OCI-LY7 (cell line): Measurements from ENCODE around the gene PNPLA6. TPM values are rescaled to one million over a fixed set of nuclear protein-coding genes. Genes with fewer than 3 reads are reported as not detected.

Source experiments
- BruUV-seq: library from RNA; stranded (reverse); fragments of 400-500 nt; replicated peaks from 2 replicates; lab custom pipeline; 2021; lab: Mats Ljungman, UMichigan
- CTCF ChIA-PET: fragments of 300-600 bp; sonication (Branson Sonifier 250); formaldehyde crosslinking; loops from one replicate; lab custom pipeline; 2022; ENCODE audit warnings: antibody characterized with exemption; ENCODE audit not compliant: unreplicated experiment; lab: Charles Lee
- POLR2A ChIA-PET: fragments of 300-600 bp; sonication (Branson Sonifier 250); formaldehyde crosslinking; loops from one replicate; lab custom pipeline; 2022; ENCODE audit warnings: antibody characterized with exemption; lab: Charles Lee
- DNase-seq: peaks from one replicate; pipeline ENCODE4 v3.0.0-alpha.2; 2015; ENCODE audit warnings: low spot score
- H2AFZ ChIP-seq: fragments of 200-600 bp; sonication (generic), shearing (Covaris generic); 2 replicates; pipeline ENCODE4 v1.6.1; 2014; ENCODE audit warnings: mild to moderate bottlenecking, antibody characterized with exemption, low read length, moderate library complexity
- H3K27ac ChIP-seq: fragments of 200-600 bp; sonication (generic); 2 replicates; pipeline ENCODE4 v1.5.1; 2014; ENCODE audit warnings: mixed run types, low read depth, mild to moderate bottlenecking, moderate library complexity, low read length, inconsistent platforms; ENCODE audit not compliant: poor library complexity, severe bottlenecking
- H3K36me3 ChIP-seq: fragments of 200-600 bp; sonication (generic); 2 replicates; pipeline ENCODE4 v1.6.1; 2014; ENCODE audit warnings: mild to moderate bottlenecking, antibody characterized with exemption, low read length, moderate library complexity, mixed read lengths; ENCODE audit not compliant: insufficient read depth
- H3K4me1 ChIP-seq: fragments of 200-600 bp; sonication (generic); 2 replicates; pipeline ENCODE4 v1.5.1; 2014; ENCODE audit warnings: mild to moderate bottlenecking, low read length; ENCODE audit not compliant: insufficient read depth, poor library complexity, severe bottlenecking
- H3K4me2 ChIP-seq: fragments of 200-600 bp; sonication (generic); 2 replicates; pipeline ENCODE4 v1.6.1; 2014; ENCODE audit warnings: mild to moderate bottlenecking, low read length
- H3K4me3 ChIP-seq: fragments of 200-600 bp; sonication (generic); 2 replicates; pipeline ENCODE4 v1.5.1; 2014; ENCODE audit warnings: mild to moderate bottlenecking, low read depth, low read length; ENCODE audit not compliant: poor library complexity, severe bottlenecking
- H3K79me2 ChIP-seq: fragments of 200-600 bp; sonication (generic); 2 replicates; pipeline ENCODE4 v1.6.1; 2016; ENCODE audit warnings: low read depth, mild to moderate bottlenecking, low read length, moderate library complexity, mixed read lengths; ENCODE audit not compliant: insufficient read depth
- H3K9me2 ChIP-seq: fragments of 200-600 bp; sonication (generic); 2 replicates; pipeline ENCODE4 v1.6.1; 2016; ENCODE audit warnings: mild to moderate bottlenecking, low read length, mixed read lengths; ENCODE audit not compliant: insufficient read depth
- H3K9me3 ChIP-seq: fragments of 200-600 bp; sonication (generic); 2 replicates; pipeline ENCODE4 v1.6.1; 2014; ENCODE audit warnings: mild to moderate bottlenecking, mixed run types, low read length, mixed read lengths
- H4K20me1 ChIP-seq: fragments of 200-600 bp; sonication (generic); 2 replicates; pipeline ENCODE4 v1.6.1; 2014; ENCODE audit warnings: mild to moderate bottlenecking, antibody characterized with exemption, low read length, moderate library complexity, mixed read lengths; ENCODE audit not compliant: insufficient read depth
- CTCF ChIP-seq: fragments of 200-600 bp; sonication (generic); conservative IDR thresholded peaks from 2 replicates; pipeline ENCODE4 v1.5.1; 2014; ENCODE audit warnings: mild to moderate bottlenecking, antibody characterized with exemption, low read length, moderate library complexity, mixed read lengths
- EZH2phosphoT487 ChIP-seq: fragments of 200-600 bp; sonication (generic); IDR thresholded peaks from 2 replicates; pipeline ENCODE4 v1.6.1; 2018; ENCODE audit warnings: low read depth, borderline replicate concordance, mild to moderate bottlenecking, mixed run types, antibody characterized with exemption, low read length, moderate library complexity, mixed read lengths
- intact Hi-C: fragments of 100-400 bp; cut with micrococcal nuclease; formaldehyde crosslinking; loops from one replicate; pipeline ENCODE4 v1.10.0; 2022; ENCODE audit not compliant: unreplicated experiment
- total RNA-seq, 2 experiments: library from RNA; depleted of rRNA in 1 of 2; stranded (reverse); fragments of >200 nt in 1 of 2; shearing (Covaris generic) in 1 of 2; gene quantifications; 2 replicates each; pipeline ENCODE4 v1.2.3, GENCODE V29; 2014 to 2022

The PNPLA6 gene
- total RNA-seq, 2 experiments from 2014 or later: 50.6 to 92.4 TPM

GRCh38 chr19:7556696-7557315 is 21.3 kb downstream of the PNPLA6 start:
- Histone ChIP-seq H3K9me3 (no peaks in the 10 kb centered on the region), H3K4me2 (no peak overlapping the region), H3K36me3 (peaks cover 47% of the 10 kb centered on the region), H2AFZ (no peak overlapping the region), H3K4me1 (no peaks in the 10 kb centered on the region), H3K79me2 (no peaks in the 10 kb centered on the region), H3K27ac (no peak overlapping the region), H3K4me3 (no peak overlapping the region), H3K9me2 (no peaks in the 10 kb centered on the region), H4K20me1 (no peaks in the 10 kb centered on the region)
- TF ChIP-seq CTCF: no peak
- no peak for TF ChIP-seq EZH2phosphoT487
- intact Hi-C loops: no loop called here
- no TSS peak for BruUV-seq
- ChIA-PET CTCF (interaction anchor here (0.6 kb wide), 1 partner anchor 49 kb away, joined by 3 read pairs; no protein-coding TSS in a partner anchor), POLR2A (no interaction called here)
- no peak for DNase-seq

GRCh38 chr19:7558667-7559066 is 23.1 kb downstream of the PNPLA6 start:
- Histone ChIP-seq H3K4me2 (no peak overlapping the region), H3K36me3 (peaks cover 47% of the 10 kb centered on the region)
- TF ChIP-seq EZH2phosphoT487: no peak
- TF ChIP-seq CTCF: no peak

GRCh38 chr19:7559102-7559501 is 23.6 kb downstream of the PNPLA6 start:
- no peak for TF ChIP-seq EZH2phosphoT487
- no peak for TF ChIP-seq CTCF
- H3K9me2 ChIP-seq: no peaks in the 10 kb centered on the region
- no peak for DNase-seq
- no TSS peak for BruUV-seq
- intact Hi-C loops: no loop called here
- ChIA-PET CTCF (no interaction called here), POLR2A (no interaction called here)
- H3K4me1 ChIP-seq: no peaks in the 10 kb centered on the region
- no peaks in the 10 kb centered on the region for H4K20me1 ChIP-seq
- H3K9me3 ChIP-seq: no peaks in the 10 kb centered on the region
- no peak overlapping the region for H3K4me2 ChIP-seq
- H2AFZ ChIP-seq: no peak overlapping the region
- H3K27ac ChIP-seq: no peak overlapping the region
- peaks cover 47% of the 10 kb centered on the region for H3K36me3 ChIP-seq
- no peak overlapping the region for H3K4me3 ChIP-seq
- no peaks in the 10 kb centered on the region for H3K79me2 ChIP-seq

More at GRCh38 chr19:7558667-7559066, 23.1 kb downstream of the PNPLA6 start:
- BruUV-seq: no TSS peak
- Histone ChIP-seq H4K20me1 (no peaks in the 10 kb centered on the region), H3K79me2 (no peaks in the 10 kb centered on the region), H3K4me1 (no peaks in the 10 kb centered on the region), H3K4me3 (no peak overlapping the region), H3K9me3 (no peaks in the 10 kb centered on the region), H2AFZ (no peak overlapping the region), H3K9me2 (no peaks in the 10 kb centered on the region), H3K27ac (no peak overlapping the region)
- DNase-seq: no peak
- CTCF ChIA-PET: no interaction called here
- intact Hi-C loops: no loop called here
- POLR2A ChIA-PET: no interaction called here
